ENCODE data around the gene SLC16A6.
"Not testable (repeated sequence)": the region's sequence is repeated elsewhere in the genome, so short reads cannot be mapped to it uniquely, and the experiment has no call there.

The SLC16A6 gene

GRCh38 chr17:68277807-68278206 is 13.1 kb downstream of the SLC16A6 start:
- no peak for TF ChIP-seq CTCF (IDR thresholded peaks at IDR 0.05; ENCODE audit: poor library complexity, severe bottlenecking)
- DNase-seq (ENCODE audit: low spot score) (no peak), ATAC-seq (ENCODE audit: low read depth) (no peak)
- H3K27ac ChIP-seq (ENCODE audit: poor library complexity, severe bottlenecking), result no peak overlapping the region
- H3K9me3 ChIP-seq (ENCODE audit: severe bottlenecking), result no peaks in the 10 kb centered on the region
- H3K27me3 ChIP-seq (ENCODE audit: insufficient read depth, poor library complexity, severe bottlenecking), result no peaks in the 10 kb centered on the region
- no peaks in the 10 kb centered on the region for H3K36me3 ChIP-seq (ENCODE audit: low read depth)
- H3K4me1 ChIP-seq (ENCODE audit: insufficient read depth, poor library complexity, severe bottlenecking), result no peaks in the 10 kb centered on the region
- H3K4me3 ChIP-seq (ENCODE audit: severe bottlenecking), result no peak overlapping the region

GRCh38 chr17:68276339-68276738 is 14.6 kb downstream of the SLC16A6 start:
- not testable (repeated sequence) for H3K27ac ChIP-seq (ENCODE audit: poor library complexity, severe bottlenecking); H3K36me3 ChIP-seq (ENCODE audit: low read depth); DNase-seq (ENCODE audit: low spot score); H3K27me3 ChIP-seq (ENCODE audit: insufficient read depth, poor library complexity, severe bottlenecking); H3K4me1 ChIP-seq (ENCODE audit: insufficient read depth, poor library complexity, severe bottlenecking); H3K9me3 ChIP-seq (ENCODE audit: severe bottlenecking); H3K4me3 ChIP-seq (ENCODE audit: severe bottlenecking); ATAC-seq (ENCODE audit: low read depth)

- Histone ChIP-seq H3K27me3 (ENCODE audit: insufficient read depth, poor library complexity, severe bottlenecking) (no peaks in the 10 kb centered on the region), H3K36me3 (ENCODE audit: low read depth) (no peaks in the 10 kb centered on the region)
- no peak for TF ChIP-seq CTCF (IDR thresholded peaks at IDR 0.05; ENCODE audit: poor library complexity, severe bottlenecking)
Measured at GRCh38 chr17:68273722-68274121, 17.2 kb downstream of the SLC16A6 start.

GRCh38 chr17:68265833-68266232 is 25.1 kb downstream of the SLC16A6 start:
- DNase-seq (ENCODE audit: low spot score); H3K4me1 ChIP-seq (ENCODE audit: insufficient read depth, poor library complexity, severe bottlenecking); H3K27ac ChIP-seq (ENCODE audit: poor library complexity, severe bottlenecking); ATAC-seq (ENCODE audit: low read depth); H3K36me3 ChIP-seq (ENCODE audit: low read depth); H3K4me3 ChIP-seq (ENCODE audit: severe bottlenecking); H3K27me3 ChIP-seq (ENCODE audit: insufficient read depth, poor library complexity, severe bottlenecking); H3K9me3 ChIP-seq (ENCODE audit: severe bottlenecking): not testable (repeated sequence)

More at GRCh38 chr17:68273722-68274121, 17.2 kb downstream of the SLC16A6 start:
- Histone ChIP-seq H3K4me3 (ENCODE audit: severe bottlenecking) (no peak overlapping the region), H3K4me1 (ENCODE audit: insufficient read depth, poor library complexity, severe bottlenecking) (no peaks in the 10 kb centered on the region), H3K9me3 (ENCODE audit: severe bottlenecking) (no peaks in the 10 kb centered on the region), H3K27ac (ENCODE audit: poor library complexity, severe bottlenecking) (no peak overlapping the region)
- no peak for DNase-seq (ENCODE audit: low spot score)
- ATAC-seq (ENCODE audit: low read depth), result no peak

- not testable (repeated sequence) for H3K9me3 ChIP-seq (ENCODE audit: severe bottlenecking); H3K36me3 ChIP-seq (ENCODE audit: low read depth); DNase-seq (ENCODE audit: low spot score); H3K27me3 ChIP-seq (ENCODE audit: insufficient read depth, poor library complexity, severe bottlenecking); H3K4me3 ChIP-seq (ENCODE audit: severe bottlenecking); H3K4me1 ChIP-seq (ENCODE audit: insufficient read depth, poor library complexity, severe bottlenecking); H3K27ac ChIP-seq (ENCODE audit: poor library complexity, severe bottlenecking)
- peak; percentile 61 for TF ChIP-seq CTCF (IDR thresholded peaks at IDR 0.05; ENCODE audit: poor library complexity, severe bottlenecking)
- peak; percentile 84 for ATAC-seq (ENCODE audit: low read depth)
Measured at GRCh38 chr17:68263101-68263681, 27.7 kb downstream of the SLC16A6 start.

- not testable (repeated sequence) for DNase-seq (ENCODE audit: low spot score)
Measured at GRCh38 chr17:68262467-68262866, 28.5 kb downstream of the SLC16A6 start.

More at GRCh38 chr17:68262467-68262866, 28.5 kb downstream of the SLC16A6 start:
- not testable (repeated sequence) for H3K4me3 ChIP-seq (ENCODE audit: severe bottlenecking); H3K4me1 ChIP-seq (ENCODE audit: insufficient read depth, poor library complexity, severe bottlenecking); ATAC-seq (ENCODE audit: low read depth); H3K27ac ChIP-seq (ENCODE audit: poor library complexity, severe bottlenecking); H3K36me3 ChIP-seq (ENCODE audit: low read depth); H3K9me3 ChIP-seq (ENCODE audit: severe bottlenecking); H3K27me3 ChIP-seq (ENCODE audit: insufficient read depth, poor library complexity, severe bottlenecking)

Measured in RWPE2 (cell line).